ENCODE measurements around the gene WNT3A. TPM values are rescaled to one million over a fixed set of nuclear protein-coding genes. Genes with fewer than 3 reads are reported as not detected.

Gene WNT3A
- total and polyA plus RNA-seq, 2 experiments from 2014 or later: 0.07 to 0.65 TPM

GRCh38 chr1:228001738-228002535 is 4.9 kb upstream of the WNT3A start:
- H3K9me2 ChIP-seq (ENCODE audit: insufficient read depth): no peaks in the 10 kb centered on the region
- no peaks in the 10 kb centered on the region for H3K36me3 Mint-ChIP-seq (ENCODE audit: low read depth)
- H3K36me3 ChIP-seq (ENCODE audit: insufficient read depth): no peaks in the 10 kb centered on the region
- H3F3A ChIP-seq (replicated peaks; ENCODE audit: low read depth): 0 out of 2 replicates have a peak, but pooled peaks cover 4% of the 10 kb centered on the region
- H3K4me3 ChIP-seq: no peak overlapping the region
- no peaks in the 10 kb centered on the region for H3K79me2 ChIP-seq (replicated peaks; ENCODE audit: insufficient read depth)
- peaks cover 67% of the 10 kb centered on the region for H3K27me3 Mint-ChIP-seq (ENCODE audit: insufficient read depth, low read depth, poor library complexity)
- no peak overlapping the region for H2AFZ ChIP-seq
- peaks cover 16% of the 10 kb centered on the region; the same call in 1 of the 2 replicates for H3K4me1 ChIP-seq (ENCODE audit: insufficient read depth)
- H3K4me2 ChIP-seq: no peak overlapping the region
- H3K27ac Mint-ChIP-seq: no peak overlapping the region
- H3K27me3 ChIP-seq (ENCODE audit: insufficient read depth): peaks cover 81% of the 10 kb centered on the region
- H3K27ac ChIP-seq (ENCODE audit: low read depth): no peak overlapping the region
- peaks cover 18% of the 10 kb centered on the region for H3K9me3 Mint-ChIP-seq
- no peak overlapping the region for H3K4me3 Mint-ChIP-seq
- DNase-seq (ENCODE audit: low spot score): no peak
- TF ChIP-seq ETS1 (IDR thresholded peaks at IDR 0.05) (no peak), CREB1 (CRISPR knock-in tag; IDR thresholded peaks at IDR 0.05; ENCODE audit: low read depth) (no peak), ZNF114 (CRISPR knock-in tag; IDR thresholded peaks at IDR 0.05) (no peak), EZH2 (IDR thresholded peaks at IDR 0.05; ENCODE audit: low read depth, unreplicated experiment) (no peak)
- no peaks in the 10 kb centered on the region; the same call in 1 of the 2 replicates for H4K20me1 ChIP-seq (replicated peaks; ENCODE audit: insufficient read depth)
- H3K4me1 Mint-ChIP-seq: peaks cover 15% of the 10 kb centered on the region
- ATAC-seq: no peak

- H3K4me2 ChIP-seq: no peak overlapping the region
- H3K27me3 ChIP-seq (ENCODE audit: insufficient read depth): peaks cover 85% of the 10 kb centered on the region
- no peaks in the 10 kb centered on the region for H3K36me3 ChIP-seq (ENCODE audit: insufficient read depth)
- ATAC-seq (no peak), DNase-seq (ENCODE audit: low spot score) (no peak)
- Mint-ChIP-seq H3K4me1 (peaks cover 20% of the 10 kb centered on the region), H3K27me3 (ENCODE audit: insufficient read depth, low read depth, poor library complexity) (peaks cover 76% of the 10 kb centered on the region), H3K9me3 (peaks cover 13% of the 10 kb centered on the region), H3K36me3 (ENCODE audit: low read depth) (no peaks in the 10 kb centered on the region), H3K4me3 (no peak overlapping the region), H3K27ac (no peak overlapping the region)
- H2AFZ ChIP-seq: no peak overlapping the region
- no peaks in the 10 kb centered on the region for H3K9me2 ChIP-seq (ENCODE audit: insufficient read depth)
- peaks cover 16% of the 10 kb centered on the region; the same call in 1 of the 2 replicates for H3K4me1 ChIP-seq (ENCODE audit: insufficient read depth)
- H3K79me2 ChIP-seq (replicated peaks; ENCODE audit: insufficient read depth): no peaks in the 10 kb centered on the region
- no peak overlapping the region for H3K27ac ChIP-seq (ENCODE audit: low read depth)
- H4K20me1 ChIP-seq (replicated peaks; ENCODE audit: insufficient read depth): no peaks in the 10 kb centered on the region; the same call in 1 of the 2 replicates
- 0 out of 2 replicates have a peak, but pooled peaks cover 4% of the 10 kb centered on the region for H3F3A ChIP-seq (replicated peaks; ENCODE audit: low read depth)
- no peak overlapping the region for H3K4me3 ChIP-seq
- TF ChIP-seq CTCF (conservative IDR thresholded peaks at IDR 0.05; ENCODE audit: low read depth in 2 of 2): no peak
- TF ChIP-seq ZNF331 (CRISPR knock-in tag; IDR thresholded peaks at IDR 0.05; ENCODE audit: low read depth): no peak
- no peak for TF ChIP-seq JUNB (IDR thresholded peaks at IDR 0.05; ENCODE audit: unreplicated experiment)
- TF ChIP-seq POLR2AphosphoS5 (IDR thresholded peaks at IDR 0.05; ENCODE audit: low read depth): no peak
- TF ChIP-seq EZH2 (IDR thresholded peaks at IDR 0.05; ENCODE audit: low read depth, unreplicated experiment): no peak
- no peak for TF ChIP-seq CREB1 (CRISPR knock-in tag; IDR thresholded peaks at IDR 0.05; ENCODE audit: low read depth)
- no peak for TF ChIP-seq STAT1 (IDR thresholded peaks at IDR 0.05; ENCODE audit: unreplicated experiment)
- TF ChIP-seq ETS1 (IDR thresholded peaks at IDR 0.05): no peak
- no peak for TF ChIP-seq EZH2phosphoT487 (IDR thresholded peaks at IDR 0.05; ENCODE audit: unreplicated experiment)
- no peak for TF ChIP-seq REST (IDR thresholded peaks at IDR 0.05; ENCODE audit: unreplicated experiment)
- no peak for TF ChIP-seq ZNF114 (CRISPR knock-in tag; IDR thresholded peaks at IDR 0.05)
- TF ChIP-seq NANOG (IDR thresholded peaks at IDR 0.05; ENCODE audit: borderline replicate concordance): no peak
Observed at GRCh38 chr1:228002792-228003191, 4.0 kb upstream of the WNT3A start.

Data from GM23338 (cell line).